ENCODE results near the gene RAB34. TPM values are rescaled to one million over a fixed set of nuclear protein-coding genes. Genes with fewer than 3 reads are reported as not detected.

Gene RAB34, protein sequence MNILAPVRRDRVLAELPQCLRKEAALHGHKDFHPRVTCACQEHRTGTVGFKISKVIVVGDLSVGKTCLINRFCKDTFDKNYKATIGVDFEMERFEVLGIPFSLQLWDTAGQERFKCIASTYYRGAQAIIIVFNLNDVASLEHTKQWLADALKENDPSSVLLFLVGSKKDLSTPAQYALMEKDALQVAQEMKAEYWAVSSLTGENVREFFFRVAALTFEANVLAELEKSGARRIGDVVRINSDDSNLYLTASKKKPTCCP
- total RNA-seq = 176 and 186 TPM in 2 replicates

DNA sequence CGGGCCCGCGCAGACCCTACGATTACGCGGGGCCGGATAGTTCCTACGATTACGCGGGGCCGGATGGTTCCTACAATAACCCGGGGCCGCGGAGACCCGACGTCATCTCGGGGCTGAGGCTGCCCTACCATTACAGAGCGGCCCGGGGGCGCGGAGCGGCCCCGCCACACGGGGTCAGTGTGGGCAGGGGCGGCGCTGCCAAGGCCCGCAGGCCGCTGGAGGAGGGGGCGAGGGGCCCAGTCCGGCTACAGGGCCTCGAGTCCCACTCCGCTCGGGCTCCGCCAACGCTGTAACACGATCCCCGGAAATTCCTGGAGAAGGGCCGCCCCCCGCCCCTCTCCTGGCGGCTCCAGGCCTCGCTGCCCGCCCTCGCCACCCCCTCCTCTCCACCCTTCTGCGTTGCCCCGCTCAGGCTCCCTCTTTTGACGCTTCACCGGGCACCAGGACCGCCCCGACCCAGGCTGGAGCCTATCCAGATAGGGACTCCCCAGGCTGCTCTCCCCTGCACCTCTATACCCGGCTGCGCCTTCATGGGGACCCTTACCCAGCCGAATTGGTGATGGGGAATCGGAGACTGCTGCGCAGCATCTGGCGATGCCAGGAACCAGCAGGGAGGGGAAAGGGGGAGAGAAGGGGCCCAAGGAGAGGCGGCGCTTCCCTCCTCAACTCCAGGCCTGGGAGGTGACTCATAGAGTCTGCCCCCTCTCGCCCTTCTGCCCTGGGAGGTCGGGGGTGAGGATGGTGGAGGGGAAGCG, at the start of gene RAB34:
TSS of gene RAB34 (minus strand) at position 291 of the 755 bp plus-strand sequence. CDS start 602 bp downstream, outside the sequence.
- Histone ChIP-seq H3K4me2 (ENCODE audit: insufficient read depth, low read length) (peak within 1 kb of the TSS; percentile 87), H4K20me1 (ENCODE audit: insufficient read depth, low read length) (peaks cover 48% of the 10 kb centered on the region), H2AFZ (ENCODE audit: low read length) (peak within 1 kb of the TSS; percentile 87), H3K27me3 (ENCODE audit: insufficient read depth, low read length) (no peaks in the 10 kb centered on the region), H3K4me1 (ENCODE audit: insufficient read depth, low read length) (peaks cover 47% of the 10 kb centered on the region), H3K36me3 (ENCODE audit: insufficient read depth, low read length) (peaks cover 50% of the 10 kb centered on the region), H3K27ac (ENCODE audit: low read depth, low read length) (peak within 1 kb of the TSS; percentile 73), H3K4me3 (ENCODE audit: insufficient read depth, low read length) (peak within 1 kb of the TSS; percentile 91), H3K9me3 (ENCODE audit: low read depth, low read length) (no peaks in the 10 kb centered on the region), H3K79me2 (ENCODE audit: insufficient read depth, low read length) (peaks cover 55% of the 10 kb centered on the region)
- TF ChIP-seq, protein P1, sequence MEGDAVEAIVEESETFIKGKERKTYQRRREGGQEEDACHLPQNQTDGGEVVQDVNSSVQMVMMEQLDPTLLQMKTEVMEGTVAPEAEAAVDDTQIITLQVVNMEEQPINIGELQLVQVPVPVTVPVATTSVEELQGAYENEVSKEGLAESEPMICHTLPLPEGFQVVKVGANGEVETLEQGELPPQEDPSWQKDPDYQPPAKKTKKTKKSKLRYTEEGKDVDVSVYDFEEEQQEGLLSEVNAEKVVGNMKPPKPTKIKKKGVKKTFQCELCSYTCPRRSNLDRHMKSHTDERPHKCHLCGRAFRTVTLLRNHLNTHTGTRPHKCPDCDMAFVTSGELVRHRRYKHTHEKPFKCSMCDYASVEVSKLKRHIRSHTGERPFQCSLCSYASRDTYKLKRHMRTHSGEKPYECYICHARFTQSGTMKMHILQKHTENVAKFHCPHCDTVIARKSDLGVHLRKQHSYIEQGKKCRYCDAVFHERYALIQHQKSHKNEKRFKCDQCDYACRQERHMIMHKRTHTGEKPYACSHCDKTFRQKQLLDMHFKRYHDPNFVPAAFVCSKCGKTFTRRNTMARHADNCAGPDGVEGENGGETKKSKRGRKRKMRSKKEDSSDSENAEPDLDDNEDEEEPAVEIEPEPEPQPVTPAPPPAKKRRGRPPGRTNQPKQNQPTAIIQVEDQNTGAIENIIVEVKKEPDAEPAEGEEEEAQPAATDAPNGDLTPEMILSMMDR (IDR thresholded peaks at IDR 0.05; ENCODE audit: extremely low read depth, low read depth, low read length) = peak; percentile 36
- peak; percentile 96 for DNase-seq (ENCODE audit: insufficient read length, low spot score, missing footprints)

DNA sequence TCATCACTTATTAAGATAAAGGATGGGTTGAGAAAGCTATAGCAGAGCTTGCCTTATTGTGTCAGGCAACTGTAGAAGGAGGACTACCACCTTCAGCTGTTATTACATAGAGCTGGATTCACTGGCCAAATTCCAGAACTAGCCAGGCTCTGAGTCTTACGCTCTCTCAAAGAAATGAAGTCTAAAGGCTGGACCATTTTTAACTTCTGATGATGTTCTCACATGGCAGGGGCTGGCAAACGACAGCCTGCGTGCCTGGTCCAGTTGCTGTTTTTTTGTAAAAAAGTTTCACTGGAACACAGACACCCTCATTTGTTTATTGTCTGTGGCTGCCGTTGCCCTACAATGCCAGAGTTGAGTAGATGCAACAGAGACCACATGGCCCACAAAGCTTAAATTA, 47.4 kb upstream of the RAB34 start:
- peaks cover 5% of the 10 kb centered on the region for H3K4me1 ChIP-seq (ENCODE audit: insufficient read depth, low read length)
- no peak for DNase-seq (ENCODE audit: insufficient read length, low spot score, missing footprints)
- H2AFZ ChIP-seq (ENCODE audit: low read length) = no peak overlapping the region
- no peaks in the 10 kb centered on the region for H3K9me3 ChIP-seq (ENCODE audit: low read depth, low read length)
- no peak overlapping the region for H3K27ac ChIP-seq (ENCODE audit: low read depth, low read length)
- peaks cover 33% of the 10 kb centered on the region for H3K79me2 ChIP-seq (ENCODE audit: insufficient read depth, low read length)
- H3K36me3 ChIP-seq (ENCODE audit: insufficient read depth, low read length) = peaks cover 14% of the 10 kb centered on the region
- H3K4me2 ChIP-seq (ENCODE audit: insufficient read depth, low read length) = no peak overlapping the region
- peaks cover 30% of the 10 kb centered on the region for H4K20me1 ChIP-seq (ENCODE audit: insufficient read depth, low read length)
- no peak overlapping the region for H3K4me3 ChIP-seq (ENCODE audit: insufficient read depth, low read length)
- H3K27me3 ChIP-seq (ENCODE audit: insufficient read depth, low read length) = no peaks in the 10 kb centered on the region
- TF ChIP-seq, protein P1 (IDR thresholded peaks at IDR 0.05; ENCODE audit: extremely low read depth, low read depth, low read length) = no peak

DNA sequence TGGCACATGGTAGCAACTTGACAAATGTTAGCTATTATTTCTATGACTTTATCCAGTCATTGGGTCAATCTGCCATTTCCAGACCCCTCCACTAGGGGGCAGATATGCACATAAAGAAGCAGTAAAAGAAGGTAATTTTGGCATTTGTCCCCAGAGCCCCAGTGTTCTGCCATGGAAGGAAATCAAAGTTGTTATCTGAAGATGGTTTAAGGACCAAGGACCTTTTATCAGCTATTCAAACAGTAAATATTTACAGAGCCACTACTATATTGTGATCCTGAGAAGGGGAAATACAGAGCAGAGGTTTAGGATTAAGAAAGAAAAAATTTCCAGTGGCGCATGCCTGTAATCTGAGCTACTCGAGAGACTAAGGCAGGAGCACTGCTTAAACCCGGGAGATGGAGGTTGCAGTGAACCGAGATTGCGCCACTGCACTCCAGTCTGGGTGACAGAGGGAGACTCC, 46.2 kb upstream of the RAB34 start:
- peaks cover 26% of the 10 kb centered on the region for H3K79me2 ChIP-seq (ENCODE audit: insufficient read depth, low read length)
- TF ChIP-seq, protein P1 (IDR thresholded peaks at IDR 0.05; ENCODE audit: extremely low read depth, low read depth, low read length) = peak; percentile 92
- no peak overlapping the region for H2AFZ ChIP-seq (ENCODE audit: low read length)
- no peak overlapping the region for H3K27ac ChIP-seq (ENCODE audit: low read depth, low read length)
- H3K4me2 ChIP-seq (ENCODE audit: insufficient read depth, low read length) = no peak overlapping the region
- no peaks in the 10 kb centered on the region for H3K9me3 ChIP-seq (ENCODE audit: low read depth, low read length)
- H3K27me3 ChIP-seq (ENCODE audit: insufficient read depth, low read length) = no peaks in the 10 kb centered on the region
- H3K36me3 ChIP-seq (ENCODE audit: insufficient read depth, low read length) = peaks cover 25% of the 10 kb centered on the region
- H4K20me1 ChIP-seq (ENCODE audit: insufficient read depth, low read length) = peaks cover 31% of the 10 kb centered on the region
- peaks cover 5% of the 10 kb centered on the region for H3K4me1 ChIP-seq (ENCODE audit: insufficient read depth, low read length)
- H3K4me3 ChIP-seq (ENCODE audit: insufficient read depth, low read length) = no peak overlapping the region
- peak; percentile 81 for DNase-seq (ENCODE audit: insufficient read length, low spot score, missing footprints)

Measured in osteoblast (primary cell).